PC-9 (cell line): ENCODE measurements around the gene SPATA3. TPM values are rescaled to one million over a fixed set of nuclear protein-coding genes. Genes with fewer than 3 reads are reported as not detected.

Experiments
- BruUV-seq: library from RNA; stranded (reverse); fragments of 400-500 nt; replicated peaks from 2 replicates; lab custom pipeline; 2021; lab: Mats Ljungman, UMichigan
- CTCF ChIA-PET: fragments of 300-600 bp; sonication (Branson Sonifier 250); formaldehyde crosslinking; loops from one replicate; lab custom pipeline; 2022; ENCODE audit warnings: antibody characterized with exemption; lab: Charles Lee
- POLR2A ChIA-PET: fragments of 300-600 bp; sonication (Branson Sonifier 250); formaldehyde crosslinking; loops from one replicate; lab custom pipeline; 2022; ENCODE audit warnings: antibody characterized with exemption; ENCODE audit not compliant: unreplicated experiment; lab: Charles Lee
- DNase-seq, 2 experiments: peaks; one replicate each; pipeline versions ENCODE4 v3.0.0 to v3.0.0-alpha.2; 2015 to 2022; ENCODE audit warnings: mixed read lengths in 1 of 2
- H2AFZ ChIP-seq: fragments of 200-600 bp; sonication (generic); 2 replicates; pipeline ENCODE4 v1.8.1; 2017; ENCODE audit warnings: antibody characterized with exemption
- H3F3A ChIP-seq: fragments of 200-600 bp; sonication (generic); 2 replicates; pipeline ENCODE4 v1.8.1; 2017; ENCODE audit warnings: antibody characterized with exemption, mild to moderate bottlenecking, low read depth; ENCODE audit not compliant: insufficient read depth
- H3K27ac ChIP-seq: fragments of 200-600 bp; sonication (generic); 2 replicates; pipeline ENCODE4 v1.6.1; 2016; ENCODE audit warnings: mixed run types
- H3K27me3 ChIP-seq: fragments of 200-600 bp; sonication (generic); 2 replicates; pipeline ENCODE4 v1.6.1; 2016; ENCODE audit warnings: low read depth, mixed run types; ENCODE audit not compliant: insufficient read depth
- H3K36me3 ChIP-seq: fragments of 200-600 bp; sonication (generic); 2 replicates; pipeline ENCODE4 v1.6.1; 2016; ENCODE audit warnings: low read depth, mixed run types
- H3K4me1 ChIP-seq: fragments of 200-600 bp; sonication (generic); replicated peaks from 2 replicates; pipeline ENCODE4 v1.6.1; 2016; ENCODE audit warnings: mixed run types; ENCODE audit not compliant: insufficient read depth
- H3K4me2 ChIP-seq: fragments of 200-600 bp; sonication (generic); 2 replicates; pipeline ENCODE4 v1.6.1; 2017; ENCODE audit warnings: mixed run types
- H3K4me3 ChIP-seq: fragments of 200-600 bp; sonication (generic); 2 replicates; pipeline ENCODE4 v1.6.1; 2016; ENCODE audit warnings: mixed run types
- H3K79me2 ChIP-seq: fragments of 200-600 bp; sonication (generic); 2 replicates; pipeline ENCODE4 v1.6.1; 2017; ENCODE audit warnings: low read depth, mixed run types
- H3K9me2 ChIP-seq: fragments of 200-600 bp; sonication (generic); 2 replicates; pipeline ENCODE4 v1.8.1; 2017; ENCODE audit warnings: mild to moderate bottlenecking; ENCODE audit not compliant: insufficient read depth
- H3K9me3 ChIP-seq: fragments of 200-600 bp; sonication (generic); 2 replicates; pipeline ENCODE4 v1.8.1; 2016; ENCODE audit warnings: low read depth; ENCODE audit not compliant: insufficient read depth
- H4K20me1 ChIP-seq: fragments of 200-600 bp; sonication (generic); 2 replicates; pipeline ENCODE4 v1.8.1; 2017; ENCODE audit not compliant: insufficient read depth
- EZH2 ChIP-seq: fragments of 200-600 bp; sonication (generic); IDR thresholded peaks from 2 replicates; pipeline ENCODE4 v1.8.0; 2017; ENCODE audit warnings: antibody characterized with exemption, low read depth
- intact Hi-C: fragments of 100-400 bp; cut with micrococcal nuclease; formaldehyde crosslinking; loops from one replicate; pipeline ENCODE4 v1.10.0; 2022; ENCODE audit not compliant: unreplicated experiment
- total RNA-seq: library from RNA; stranded (reverse); gene quantifications from 2 replicates; pipeline ENCODE4 v1.2.3, GENCODE V29; 2021
- TF ChIP-seq, protein P1 (sequence below): fragments of 200-600 bp; sonication (generic); conservative IDR thresholded peaks from 2 replicates; pipeline ENCODE4 v1.6.1; 2017; ENCODE audit warnings: mixed run types, antibody characterized with exemption, mild to moderate bottlenecking, moderate library complexity

The SPATA3 gene
- total RNA-seq, 1 experiment from 2014 or later = not detected

GRCh38 chr2:230974096-230974913, 21.6 kb upstream of the SPATA3 start:
- CTCF ChIA-PET = interaction anchor here (0.5 kb wide), 1 partner anchor 336 kb away, joined by 3 read pairs; no protein-coding TSS in a partner anchor
- no peaks in the 10 kb centered on the region for H3K36me3 ChIP-seq

GRCh38 chr2:230975927-230976326, 20.0 kb upstream of the SPATA3 start:
- intact Hi-C loops = no loop called here
- no peak overlapping the region for H3K4me2 ChIP-seq
- TF ChIP-seq, protein P1, sequence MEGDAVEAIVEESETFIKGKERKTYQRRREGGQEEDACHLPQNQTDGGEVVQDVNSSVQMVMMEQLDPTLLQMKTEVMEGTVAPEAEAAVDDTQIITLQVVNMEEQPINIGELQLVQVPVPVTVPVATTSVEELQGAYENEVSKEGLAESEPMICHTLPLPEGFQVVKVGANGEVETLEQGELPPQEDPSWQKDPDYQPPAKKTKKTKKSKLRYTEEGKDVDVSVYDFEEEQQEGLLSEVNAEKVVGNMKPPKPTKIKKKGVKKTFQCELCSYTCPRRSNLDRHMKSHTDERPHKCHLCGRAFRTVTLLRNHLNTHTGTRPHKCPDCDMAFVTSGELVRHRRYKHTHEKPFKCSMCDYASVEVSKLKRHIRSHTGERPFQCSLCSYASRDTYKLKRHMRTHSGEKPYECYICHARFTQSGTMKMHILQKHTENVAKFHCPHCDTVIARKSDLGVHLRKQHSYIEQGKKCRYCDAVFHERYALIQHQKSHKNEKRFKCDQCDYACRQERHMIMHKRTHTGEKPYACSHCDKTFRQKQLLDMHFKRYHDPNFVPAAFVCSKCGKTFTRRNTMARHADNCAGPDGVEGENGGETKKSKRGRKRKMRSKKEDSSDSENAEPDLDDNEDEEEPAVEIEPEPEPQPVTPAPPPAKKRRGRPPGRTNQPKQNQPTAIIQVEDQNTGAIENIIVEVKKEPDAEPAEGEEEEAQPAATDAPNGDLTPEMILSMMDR = no peak
- no peak for TF ChIP-seq EZH2
- no peaks in the 10 kb centered on the region for H4K20me1 ChIP-seq
- no peaks in the 10 kb centered on the region for H3K79me2 ChIP-seq
- no peak for DNase-seq
- no peaks in the 10 kb centered on the region for H3K4me1 ChIP-seq
- no peaks in the 10 kb centered on the region for H3K27me3 ChIP-seq
- H3K9me3 ChIP-seq = no peaks in the 10 kb centered on the region
- no TSS peak for BruUV-seq
- no peak overlapping the region for H2AFZ ChIP-seq
- H3K4me3 ChIP-seq = no peak overlapping the region
- POLR2A ChIA-PET = no interaction called here
- no peaks in the 10 kb centered on the region for H3K9me2 ChIP-seq
- H3K27ac ChIP-seq = no peak overlapping the region
- CTCF ChIA-PET = no interaction called here
- H3F3A ChIP-seq = no peaks in the 10 kb centered on the region
- H3K36me3 ChIP-seq = no peaks in the 10 kb centered on the region

More at GRCh38 chr2:230974096-230974913, 21.6 kb upstream of the SPATA3 start:
- Histone ChIP-seq H3K9me2 (no peaks in the 10 kb centered on the region), H3K9me3 (no peaks in the 10 kb centered on the region), H3K79me2 (no peaks in the 10 kb centered on the region), H4K20me1 (no peaks in the 10 kb centered on the region), H3K4me2 (no peak overlapping the region), H3F3A (no peaks in the 10 kb centered on the region), H2AFZ (no peak overlapping the region), H3K27ac (no peak overlapping the region), H3K4me3 (no peak overlapping the region), H3K27me3 (no peaks in the 10 kb centered on the region), H3K4me1 (no peaks in the 10 kb centered on the region; the same call in 1 of the 2 replicates)
- TF ChIP-seq, protein P1 = no peak
- TF ChIP-seq EZH2 = no peak
- POLR2A ChIA-PET = no interaction called here
- DNase-seq = no peak
- no TSS peak for BruUV-seq
- intact Hi-C loops = no loop called here

DNA sequence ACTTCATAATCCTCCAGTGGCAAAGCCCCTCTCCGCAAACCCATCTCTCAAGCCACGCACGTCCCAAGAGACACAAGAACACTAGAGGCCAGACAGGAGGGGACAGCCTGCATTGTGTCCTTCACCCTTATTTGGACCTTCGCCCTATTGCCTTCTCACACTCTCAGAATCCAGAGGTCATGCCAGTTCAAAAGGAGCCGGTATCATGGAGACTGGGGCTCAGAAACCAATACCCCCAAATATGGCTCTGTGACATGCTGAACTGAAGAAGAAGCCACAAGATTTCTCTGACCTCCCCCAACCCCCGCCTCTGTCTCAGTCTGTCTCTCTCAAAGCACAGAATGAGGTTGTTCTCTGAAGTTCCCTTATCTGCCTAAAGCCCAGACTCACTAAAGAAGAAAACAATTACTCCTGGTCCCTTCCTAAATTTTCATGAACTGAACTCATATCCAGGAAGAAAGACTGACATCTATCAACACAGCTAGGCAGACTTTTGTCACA, 19.2 kb upstream of the SPATA3 start:
- no peaks in the 10 kb centered on the region for H4K20me1 ChIP-seq
- H3K4me3 ChIP-seq = no peak overlapping the region
- DNase-seq = no peak
- TF ChIP-seq EZH2 = no peak
- TF ChIP-seq, protein P1 = no peak
- ChIA-PET POLR2A (no interaction called here), CTCF (no interaction called here)
- no peaks in the 10 kb centered on the region for H3K36me3 ChIP-seq
- no peaks in the 10 kb centered on the region for H3F3A ChIP-seq
- no peak overlapping the region for H2AFZ ChIP-seq
- H3K4me2 ChIP-seq = no peak overlapping the region
- H3K27ac ChIP-seq = no peak overlapping the region
- no peaks in the 10 kb centered on the region for H3K9me3 ChIP-seq
- H3K9me2 ChIP-seq = no peaks in the 10 kb centered on the region
- no TSS peak for BruUV-seq
- no peaks in the 10 kb centered on the region for H3K4me1 ChIP-seq
- intact Hi-C loops = no loop called here
- H3K27me3 ChIP-seq = no peaks in the 10 kb centered on the region
- H3K79me2 ChIP-seq = no peaks in the 10 kb centered on the region
